Endothelial cell (in vitro differentiated cells): Measurements from ENCODE around the gene IL20RA. TPM values are rescaled to one million over a fixed set of nuclear protein-coding genes. Genes with fewer than 3 reads are reported as not detected.

Source experiments
- DNase-seq: peaks from one replicate; pipeline ENCODE4 v3.0.0; 2021; ENCODE audit warnings: low spot score
- H3K27ac Mint-ChIP-seq: one replicate; pipeline ENCODE4 v1.8.0; 2021; ENCODE audit warnings: mixed read lengths, inconsistent platforms; ENCODE audit not compliant: unreplicated experiment
- H3K27me3 Mint-ChIP-seq: one replicate; pipeline ENCODE4 v1.8.0; 2021; ENCODE audit warnings: mild to moderate bottlenecking, moderate library complexity, mixed read lengths, inconsistent platforms; ENCODE audit not compliant: unreplicated experiment
- H3K36me3 Mint-ChIP-seq: one replicate; pipeline ENCODE4 v1.8.0; 2021; ENCODE audit warnings: mild to moderate bottlenecking, low read depth, mixed read lengths, inconsistent platforms; ENCODE audit not compliant: unreplicated experiment
- H3K4me1 Mint-ChIP-seq: one replicate; pipeline ENCODE4 v1.8.0; 2021; ENCODE audit warnings: mild to moderate bottlenecking, mixed read lengths, inconsistent platforms; ENCODE audit not compliant: unreplicated experiment
- H3K4me3 Mint-ChIP-seq: one replicate; pipeline ENCODE4 v1.8.0; 2021; ENCODE audit warnings: mild to moderate bottlenecking, mixed read lengths, inconsistent platforms; ENCODE audit not compliant: unreplicated experiment
- H3K9me3 Mint-ChIP-seq: one replicate; pipeline ENCODE4 v1.8.0; 2021; ENCODE audit warnings: mixed read lengths, inconsistent platforms; ENCODE audit not compliant: unreplicated experiment
- total RNA-seq: library from RNA; stranded (reverse); fragmentation: NEBNext Ultra II Directional; extraction: Animal tissue kit (Norgen Biotek cat#: 25700); gene quantifications from one replicate; pipeline ENCODE4 v1.2.1, GENCODE V29; 2021; ENCODE audit not compliant: unreplicated experiment
- TF ChIP-seq, protein P1 (sequence below): fragments of 200-600 bp; sonication (generic); IDR thresholded peaks from one replicate; pipeline ENCODE4 v1.5.0; 2021; ENCODE audit warnings: antibody characterized with exemption; ENCODE audit not compliant: unreplicated experiment

IL20RA gene
- total RNA-seq, 1 donor from 2014 or later, result 0.10 TPM

DNA sequence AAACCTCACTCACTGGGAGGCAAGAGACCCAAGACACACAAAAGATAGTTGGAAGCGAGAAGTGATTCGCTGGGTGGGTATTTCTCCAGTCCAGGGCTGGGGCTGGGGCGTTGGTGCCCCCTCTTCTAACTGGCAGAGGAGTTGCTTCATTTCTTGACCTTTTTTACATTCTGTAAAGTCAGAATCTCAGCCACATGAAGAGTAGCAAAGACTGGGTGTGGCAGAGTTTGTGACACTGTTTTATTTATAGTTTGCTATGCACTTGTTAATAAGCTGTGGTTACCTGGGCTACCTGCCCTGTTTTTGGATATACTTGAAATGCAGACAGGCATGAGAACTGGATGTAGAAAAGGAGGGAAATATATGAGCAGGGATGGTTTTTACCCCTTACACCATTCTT is 42.3 kb downstream of the IL20RA start:
- H3K9me3 Mint-ChIP-seq, result no peaks in the 10 kb centered on the region
- peak overlapping the region; percentile 19 for H3K27ac Mint-ChIP-seq
- H3K4me3 Mint-ChIP-seq, result no peak overlapping the region
- H3K4me1 Mint-ChIP-seq, result peaks cover 14% of the 10 kb centered on the region
- TF ChIP-seq, protein P1, sequence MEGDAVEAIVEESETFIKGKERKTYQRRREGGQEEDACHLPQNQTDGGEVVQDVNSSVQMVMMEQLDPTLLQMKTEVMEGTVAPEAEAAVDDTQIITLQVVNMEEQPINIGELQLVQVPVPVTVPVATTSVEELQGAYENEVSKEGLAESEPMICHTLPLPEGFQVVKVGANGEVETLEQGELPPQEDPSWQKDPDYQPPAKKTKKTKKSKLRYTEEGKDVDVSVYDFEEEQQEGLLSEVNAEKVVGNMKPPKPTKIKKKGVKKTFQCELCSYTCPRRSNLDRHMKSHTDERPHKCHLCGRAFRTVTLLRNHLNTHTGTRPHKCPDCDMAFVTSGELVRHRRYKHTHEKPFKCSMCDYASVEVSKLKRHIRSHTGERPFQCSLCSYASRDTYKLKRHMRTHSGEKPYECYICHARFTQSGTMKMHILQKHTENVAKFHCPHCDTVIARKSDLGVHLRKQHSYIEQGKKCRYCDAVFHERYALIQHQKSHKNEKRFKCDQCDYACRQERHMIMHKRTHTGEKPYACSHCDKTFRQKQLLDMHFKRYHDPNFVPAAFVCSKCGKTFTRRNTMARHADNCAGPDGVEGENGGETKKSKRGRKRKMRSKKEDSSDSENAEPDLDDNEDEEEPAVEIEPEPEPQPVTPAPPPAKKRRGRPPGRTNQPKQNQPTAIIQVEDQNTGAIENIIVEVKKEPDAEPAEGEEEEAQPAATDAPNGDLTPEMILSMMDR, result no peak
- no peak for DNase-seq
- H3K27me3 Mint-ChIP-seq, result peaks cover 1% of the 10 kb centered on the region
- H3K36me3 Mint-ChIP-seq, result no peaks in the 10 kb centered on the region

DNA sequence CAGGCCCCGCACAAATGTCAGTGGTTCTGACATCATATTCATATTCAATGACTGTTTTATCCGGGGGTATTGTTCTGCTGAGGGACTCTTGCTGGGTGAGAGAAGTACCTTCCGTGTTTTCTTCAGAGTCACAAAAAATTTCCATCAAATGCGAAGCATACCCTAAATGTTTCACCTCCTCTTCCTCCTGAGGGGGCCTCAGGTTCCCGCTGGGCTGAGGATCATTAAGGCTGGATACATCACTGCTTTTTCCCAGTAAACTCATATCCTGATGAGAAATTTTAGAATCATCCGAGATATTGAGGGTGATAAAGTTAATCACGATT is 42.8 kb downstream of the IL20RA start:
- H3K9me3 Mint-ChIP-seq, result no peaks in the 10 kb centered on the region
- no peak overlapping the region for H3K4me3 Mint-ChIP-seq
- peaks cover 1% of the 10 kb centered on the region for H3K27me3 Mint-ChIP-seq
- no peaks in the 10 kb centered on the region for H3K36me3 Mint-ChIP-seq
- DNase-seq, result no peak
- H3K27ac Mint-ChIP-seq, result no peak overlapping the region
- peaks cover 14% of the 10 kb centered on the region for H3K4me1 Mint-ChIP-seq
- TF ChIP-seq, protein P1, result no peak

DNA sequence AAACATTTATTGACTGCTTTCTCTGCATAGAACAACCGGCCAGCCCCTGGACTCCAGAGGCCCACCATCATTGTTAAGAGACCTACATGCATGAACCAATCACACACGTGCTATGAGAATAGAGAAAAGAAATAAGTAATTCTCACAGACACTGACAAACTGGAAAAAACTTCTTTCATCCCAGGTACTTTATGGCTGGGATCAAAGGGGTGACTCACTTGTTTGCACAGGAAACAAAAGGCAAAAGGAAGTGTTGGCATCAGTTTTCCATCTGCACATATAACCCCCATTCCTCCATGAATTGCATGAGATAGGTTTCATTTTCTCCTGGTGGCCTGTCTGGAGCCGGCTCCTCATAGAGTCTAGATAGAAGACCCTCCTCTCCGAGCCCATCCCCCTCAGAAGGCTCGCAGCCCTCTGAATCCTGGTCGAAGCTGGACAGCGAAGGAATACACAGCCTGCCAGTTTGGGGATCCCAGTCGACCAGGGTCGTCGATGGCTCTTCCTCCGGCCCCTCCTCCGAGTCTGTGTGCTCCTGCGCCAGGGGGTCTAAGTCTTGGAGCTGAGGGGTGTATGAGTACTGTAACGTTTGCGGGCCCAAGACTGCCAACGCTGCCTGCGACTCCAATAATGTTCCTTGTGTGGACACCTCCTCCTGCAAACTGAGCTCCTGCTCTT is 43.3 kb downstream of the IL20RA start:
- Mint-ChIP-seq H3K36me3 (no peaks in the 10 kb centered on the region), H3K4me3 (no peak overlapping the region), H3K4me1 (peaks cover 14% of the 10 kb centered on the region), H3K27ac (no peak overlapping the region), H3K9me3 (no peaks in the 10 kb centered on the region), H3K27me3 (peaks cover 1% of the 10 kb centered on the region)
- no peak for DNase-seq
- TF ChIP-seq, protein P1, result no peak

DNA sequence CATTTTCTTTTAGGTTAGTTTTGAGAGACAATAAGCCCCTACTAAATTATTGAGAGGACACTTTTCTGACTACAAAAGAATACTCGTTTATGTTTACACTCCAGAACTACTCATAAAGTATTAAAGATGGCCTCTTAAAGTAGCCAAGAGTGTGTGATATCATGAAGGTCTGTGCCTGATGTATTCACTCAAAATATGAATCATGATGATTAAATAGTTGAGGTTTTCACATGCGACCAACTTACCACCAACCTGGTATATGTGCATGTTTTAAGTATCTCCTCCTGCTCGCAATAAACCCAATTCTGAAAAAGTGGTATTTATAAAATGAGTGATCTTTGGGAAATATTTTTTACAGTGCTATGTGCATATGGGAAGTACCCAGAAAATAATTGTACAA is 43.9 kb downstream of the IL20RA start:
- H3K4me3 Mint-ChIP-seq, result no peak overlapping the region
- DNase-seq, result no peak
- TF ChIP-seq, protein P1, result no peak
- peaks cover 14% of the 10 kb centered on the region for H3K4me1 Mint-ChIP-seq
- no peaks in the 10 kb centered on the region for H3K36me3 Mint-ChIP-seq
- H3K9me3 Mint-ChIP-seq, result no peaks in the 10 kb centered on the region
- H3K27me3 Mint-ChIP-seq, result peaks cover 1% of the 10 kb centered on the region
- H3K27ac Mint-ChIP-seq, result no peak overlapping the region

DNA sequence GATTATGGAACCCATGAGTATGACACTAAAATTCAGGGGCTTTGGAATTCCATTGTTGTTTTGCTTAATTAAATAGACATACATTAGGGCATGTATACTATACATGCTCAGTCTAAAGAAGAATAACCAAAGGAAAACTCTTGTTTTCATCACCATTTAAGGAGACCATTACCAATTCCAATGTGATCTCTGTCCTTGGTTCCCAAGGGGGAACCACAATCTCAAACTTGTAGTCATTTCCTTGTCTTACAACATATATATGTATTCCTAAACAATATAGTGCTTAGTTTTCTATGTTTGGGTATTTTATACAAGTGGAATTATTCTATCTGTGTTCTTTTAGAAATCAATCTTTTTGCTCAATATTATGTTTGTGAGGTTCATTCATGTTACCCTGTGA is 49.2 kb downstream of the IL20RA start:
- Mint-ChIP-seq H3K36me3 (no peaks in the 10 kb centered on the region), H3K9me3 (no peaks in the 10 kb centered on the region), H3K27me3 (no peaks in the 10 kb centered on the region), H3K4me3 (no peak overlapping the region), H3K4me1 (peaks cover 12% of the 10 kb centered on the region), H3K27ac (no peak overlapping the region)
- DNase-seq, result no peak
- TF ChIP-seq, protein P1, result no peak
